IPS-18a (cell line): ENCODE data around the gene SLC5A4.
"Not testable (repeated sequence)": the region's sequence is repeated elsewhere in the genome, so short reads cannot be mapped to it uniquely, and the experiment has no call there.

Experiments used
- H3K27ac ChIP-seq: one replicate; pipeline ENCODE4 v1.5.1; 2013; ENCODE audit warnings: low read length
- H3K27me3 ChIP-seq: one replicate; pipeline ENCODE4 v1.6.1; 2013; ENCODE audit warnings: mild to moderate bottlenecking, low read length; ENCODE audit not compliant: control insufficient read depth, insufficient read depth
- H3K36me3 ChIP-seq: one replicate; pipeline ENCODE4 v1.6.1; 2013; ENCODE audit warnings: low read depth, low read length; ENCODE audit not compliant: control insufficient read depth
- H3K4me1 ChIP-seq: one replicate; pipeline ENCODE4 v1.6.1; 2013; ENCODE audit warnings: low read depth, low read length; ENCODE audit not compliant: control insufficient read depth
- H3K4me3 ChIP-seq: one replicate; pipeline ENCODE4 v1.5.1; 2013; ENCODE audit warnings: low read length
- H3K9ac ChIP-seq: one replicate; pipeline ENCODE4 v1.6.1; 2013; ENCODE audit warnings: mild to moderate bottlenecking, low read length, moderate library complexity
- H3K9me3 ChIP-seq: one replicate; pipeline ENCODE4 v1.6.1; 2013; ENCODE audit warnings: low read depth, low read length; ENCODE audit not compliant: control insufficient read depth

Gene SLC5A4

DNA sequence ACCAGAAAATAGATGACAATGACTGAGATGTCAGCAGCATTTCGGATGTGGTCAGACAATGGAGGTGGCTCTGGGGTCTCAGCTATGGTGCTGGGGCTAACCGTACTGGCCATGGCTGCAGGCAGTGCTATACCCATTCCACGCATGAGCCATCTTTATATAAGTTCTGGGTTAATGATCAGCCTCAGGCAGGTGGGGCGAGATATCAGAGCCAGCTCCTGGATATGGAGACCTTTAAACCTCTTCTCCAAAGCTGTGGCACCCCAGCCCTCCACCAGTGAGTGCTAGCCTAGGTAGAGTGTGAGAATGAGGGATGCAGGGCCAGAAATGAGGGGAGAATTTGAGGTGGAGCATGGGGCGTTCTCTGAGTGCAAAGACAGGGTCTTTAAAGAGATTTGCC is at the start of gene SLC5A4:
TSS of gene SLC5A4 (minus strand) at position 131 of the 400 bp plus-strand sequence. CDS start at position 113, 18 bp downstream.
- no peaks in the 10 kb centered on the region for H3K36me3 ChIP-seq
- no peak within 1 kb of the TSS for H3K9ac ChIP-seq
- H3K27ac ChIP-seq, result no peak within 1 kb of the TSS
- no peak within 1 kb of the TSS for H3K4me3 ChIP-seq
- H3K9me3 ChIP-seq, result no peaks in the 10 kb centered on the region
- H3K4me1 ChIP-seq, result no peaks in the 10 kb centered on the region
- no peaks in the 10 kb centered on the region for H3K27me3 ChIP-seq

DNA sequence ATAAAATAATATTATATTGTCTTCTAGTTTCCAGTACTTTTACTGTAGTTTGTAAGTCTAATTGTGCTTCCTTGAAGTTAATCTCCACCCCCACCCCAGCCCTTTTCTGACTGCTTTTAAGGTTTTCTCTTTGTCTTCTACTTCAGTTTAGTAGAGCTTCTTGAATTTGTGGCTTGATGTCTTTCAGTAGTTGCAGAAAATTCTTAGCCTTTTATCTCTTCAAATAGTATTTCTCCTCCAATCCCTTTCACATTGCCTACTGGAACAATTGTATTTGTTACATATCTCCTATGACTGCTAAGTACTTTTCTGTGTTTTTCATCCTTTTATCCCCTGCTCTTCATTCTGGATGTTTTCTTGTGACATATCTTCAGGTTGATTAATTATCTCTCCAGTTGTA is 38.8 kb upstream of the SLC5A4 start:
- H3K9ac ChIP-seq, H3K9me3 ChIP-seq, H3K27ac ChIP-seq, H3K27me3 ChIP-seq, H3K4me3 ChIP-seq, H3K4me1 ChIP-seq, H3K36me3 ChIP-seq: not testable (repeated sequence)

DNA sequence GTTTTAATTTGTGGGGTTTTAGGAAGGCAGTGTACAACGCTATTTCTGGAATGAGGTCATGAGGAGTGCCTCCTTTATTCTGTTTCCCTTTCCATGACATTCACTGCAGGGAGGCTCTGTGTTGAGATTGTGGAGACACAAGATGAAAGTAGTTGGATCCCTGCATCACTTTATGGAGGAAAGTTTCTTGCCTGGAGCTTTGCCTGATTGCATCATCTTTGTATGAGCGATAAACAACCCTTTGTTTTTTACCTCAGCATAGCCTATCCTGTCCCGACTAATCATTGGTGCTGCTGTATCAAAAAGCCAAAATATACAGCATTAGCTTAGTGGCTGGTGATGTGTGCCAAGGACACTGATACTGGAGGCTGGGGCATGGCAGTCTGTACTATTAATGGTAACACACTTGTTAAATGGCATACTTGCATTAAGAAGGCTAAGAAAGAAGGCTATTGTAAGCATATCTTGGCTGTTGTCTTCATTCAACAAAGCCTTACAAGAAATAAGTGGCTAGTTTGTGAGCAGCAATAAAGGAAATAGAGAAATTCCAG is 31.2 kb upstream of the SLC5A4 start:
- Histone ChIP-seq H3K4me1 (no peaks in the 10 kb centered on the region), H3K27me3 (no peaks in the 10 kb centered on the region), H3K9ac (no peak overlapping the region), H3K27ac (no peak overlapping the region), H3K9me3 (no peaks in the 10 kb centered on the region), H3K4me3 (no peak overlapping the region), H3K36me3 (no peaks in the 10 kb centered on the region)

DNA sequence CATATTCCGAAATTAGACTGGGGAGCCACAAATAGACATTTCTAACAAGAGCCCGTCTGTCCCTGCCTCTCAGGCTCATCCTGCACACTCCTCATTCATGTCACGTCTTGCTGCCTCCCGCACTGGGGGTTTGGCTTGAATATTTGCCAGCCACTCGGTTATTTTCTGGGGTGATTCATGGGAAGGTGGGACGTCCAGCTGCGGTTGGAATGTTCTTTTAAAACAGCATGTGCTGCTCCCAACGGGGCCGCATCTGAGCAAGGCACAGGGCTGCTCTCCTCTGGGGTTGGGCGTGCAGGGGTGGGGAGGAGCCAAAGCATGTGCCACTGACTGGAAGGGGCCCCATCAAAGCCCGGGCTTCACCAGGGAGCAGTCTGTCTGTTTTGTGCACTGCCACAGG is 25.9 kb upstream of the SLC5A4 start:
- Histone ChIP-seq H3K9me3 (no peaks in the 10 kb centered on the region), H3K9ac (no peak overlapping the region), H3K36me3 (no peaks in the 10 kb centered on the region), H3K4me3 (no peak overlapping the region), H3K27ac (no peak overlapping the region), H3K4me1 (no peaks in the 10 kb centered on the region), H3K27me3 (no peaks in the 10 kb centered on the region)

DNA sequence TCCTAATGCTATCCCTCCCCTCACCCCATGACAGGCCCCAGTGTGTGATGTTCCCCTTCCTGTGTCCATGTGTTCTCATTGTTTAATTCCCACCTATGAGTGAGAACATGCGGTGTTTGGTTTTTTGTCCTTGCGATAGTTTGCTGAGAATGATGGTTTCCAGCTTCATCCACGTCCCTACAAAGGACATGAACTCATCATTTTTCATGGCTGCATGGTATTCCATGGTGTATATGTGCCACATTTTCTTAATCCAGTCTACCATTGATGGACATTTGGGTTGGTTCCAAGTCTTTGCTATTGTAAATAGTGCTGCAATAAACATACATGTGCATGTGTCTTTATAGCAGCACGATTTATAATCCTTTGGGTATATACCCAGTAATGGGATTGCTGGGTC is 20.2 kb upstream of the SLC5A4 start:
- not testable (repeated sequence) for H3K9me3 ChIP-seq, H3K36me3 ChIP-seq, H3K27me3 ChIP-seq, H3K9ac ChIP-seq, H3K27ac ChIP-seq, H3K4me3 ChIP-seq, H3K4me1 ChIP-seq

DNA sequence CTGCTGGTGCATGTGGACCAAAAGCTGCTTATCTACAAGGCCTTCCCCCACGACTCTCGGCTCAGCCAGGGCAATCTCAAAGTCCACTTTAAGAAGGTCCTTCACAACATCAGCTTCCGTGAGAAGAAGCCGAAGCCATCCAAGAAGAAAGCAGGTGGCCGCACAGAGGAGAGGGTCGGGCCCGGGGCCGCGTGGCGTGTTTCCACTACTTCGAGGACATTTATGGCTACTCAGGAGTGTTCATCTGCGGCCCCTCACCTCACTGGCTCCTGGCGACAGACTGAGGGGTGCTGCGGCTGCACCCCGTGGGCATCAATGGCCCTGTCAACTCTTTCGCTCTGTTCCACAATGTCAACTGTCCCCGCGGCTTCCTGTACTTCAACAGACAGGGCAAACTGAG is 16.2 kb upstream of the SLC5A4 start:
- Histone ChIP-seq H3K36me3 (no peaks in the 10 kb centered on the region), H3K27me3 (no peaks in the 10 kb centered on the region), H3K4me3 (no peak overlapping the region), H3K27ac (no peak overlapping the region), H3K4me1 (no peaks in the 10 kb centered on the region), H3K9ac (no peak overlapping the region), H3K9me3 (no peaks in the 10 kb centered on the region)

DNA sequence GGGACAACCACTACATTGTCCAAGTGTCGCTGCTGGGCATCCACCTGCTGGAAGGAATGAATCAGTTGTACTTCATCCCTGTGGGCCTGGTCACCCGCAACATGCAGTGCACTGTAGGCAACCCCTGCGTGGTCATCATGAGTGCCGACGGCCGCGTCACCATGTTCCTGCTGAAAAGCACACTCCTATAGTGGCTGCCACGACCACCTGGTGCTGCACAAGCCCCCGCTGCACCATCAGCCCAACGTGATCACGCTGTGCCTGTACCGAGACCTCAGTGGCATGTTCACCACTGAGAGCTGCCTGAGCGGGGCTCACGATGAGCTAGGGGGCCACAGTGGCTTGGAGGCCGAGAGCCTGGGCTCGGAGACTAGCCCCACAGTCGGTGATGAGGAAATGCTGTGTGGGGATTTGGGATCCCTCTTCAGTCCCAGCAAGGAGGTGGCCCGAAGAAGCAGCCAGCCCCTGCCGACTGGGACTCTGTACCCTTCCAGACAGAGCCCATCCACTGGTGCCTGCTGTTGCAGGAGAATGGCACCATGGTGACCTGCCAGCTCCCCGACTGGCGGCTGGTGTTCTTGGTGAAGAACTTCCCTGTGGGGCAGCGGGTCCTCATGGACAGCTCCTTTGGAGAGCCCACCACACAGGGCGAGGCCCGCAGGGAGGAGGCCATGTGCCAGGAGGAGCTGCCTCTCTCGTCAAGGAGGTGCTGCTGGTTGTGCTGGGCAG is 15.7 kb upstream of the SLC5A4 start:
- Histone ChIP-seq H3K27me3 (no peaks in the 10 kb centered on the region), H3K36me3 (no peaks in the 10 kb centered on the region), H3K9me3 (no peaks in the 10 kb centered on the region)

DNA sequence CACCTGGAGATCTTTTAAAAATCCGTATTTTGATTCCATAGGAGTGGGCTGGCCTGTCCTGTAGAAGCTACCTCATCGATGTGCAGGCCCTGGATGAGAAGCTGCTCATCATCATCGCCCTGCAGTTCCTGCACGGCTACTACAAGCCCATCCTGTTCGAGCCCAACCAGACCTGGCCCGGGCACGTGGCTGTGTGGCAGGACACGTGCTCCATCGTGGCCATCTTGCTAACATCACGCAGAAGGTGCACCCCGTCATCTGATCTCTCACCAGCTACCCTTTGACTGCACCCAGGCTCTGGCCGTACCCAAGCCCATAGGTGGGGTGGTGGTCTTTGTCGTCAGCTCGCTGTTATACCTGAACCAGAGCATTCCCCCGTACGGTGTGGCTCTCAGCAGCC is 14.2 kb upstream of the SLC5A4 start:
- H3K9me3 ChIP-seq, result no peaks in the 10 kb centered on the region
- no peaks in the 10 kb centered on the region for H3K4me1 ChIP-seq
- no peaks in the 10 kb centered on the region for H3K27me3 ChIP-seq
- no peaks in the 10 kb centered on the region for H3K36me3 ChIP-seq
- no peak overlapping the region for H3K4me3 ChIP-seq
- H3K9ac ChIP-seq, result no peak overlapping the region
- H3K27ac ChIP-seq, result no peak overlapping the region

More for the DNA sequence above, 15.7 kb upstream of the SLC5A4 start:
- Histone ChIP-seq H3K4me3 (no peak overlapping the region), H3K4me1 (no peaks in the 10 kb centered on the region), H3K9ac (no peak overlapping the region), H3K27ac (no peak overlapping the region)

DNA sequence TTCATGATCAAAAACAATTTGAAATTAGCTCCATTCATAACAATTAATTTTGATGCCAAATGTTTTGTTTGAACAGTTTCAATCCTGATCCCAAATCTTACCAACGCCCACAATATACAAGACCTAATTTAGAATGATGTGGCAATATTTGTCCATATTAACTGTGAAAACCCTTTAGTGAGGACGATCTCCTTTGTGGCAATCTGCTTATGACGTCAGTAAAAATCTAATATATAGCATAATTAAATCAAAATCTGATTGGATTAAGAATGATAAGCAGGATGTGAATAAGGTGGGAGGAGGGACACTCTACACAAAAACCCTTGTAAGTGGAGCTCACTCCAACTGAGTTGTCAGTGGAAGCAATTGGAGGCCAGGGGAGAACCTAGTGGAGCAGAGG is 11.9 kb upstream of the SLC5A4 start:
- no peak overlapping the region for H3K9ac ChIP-seq
- H3K4me1 ChIP-seq, result no peaks in the 10 kb centered on the region

DNA sequence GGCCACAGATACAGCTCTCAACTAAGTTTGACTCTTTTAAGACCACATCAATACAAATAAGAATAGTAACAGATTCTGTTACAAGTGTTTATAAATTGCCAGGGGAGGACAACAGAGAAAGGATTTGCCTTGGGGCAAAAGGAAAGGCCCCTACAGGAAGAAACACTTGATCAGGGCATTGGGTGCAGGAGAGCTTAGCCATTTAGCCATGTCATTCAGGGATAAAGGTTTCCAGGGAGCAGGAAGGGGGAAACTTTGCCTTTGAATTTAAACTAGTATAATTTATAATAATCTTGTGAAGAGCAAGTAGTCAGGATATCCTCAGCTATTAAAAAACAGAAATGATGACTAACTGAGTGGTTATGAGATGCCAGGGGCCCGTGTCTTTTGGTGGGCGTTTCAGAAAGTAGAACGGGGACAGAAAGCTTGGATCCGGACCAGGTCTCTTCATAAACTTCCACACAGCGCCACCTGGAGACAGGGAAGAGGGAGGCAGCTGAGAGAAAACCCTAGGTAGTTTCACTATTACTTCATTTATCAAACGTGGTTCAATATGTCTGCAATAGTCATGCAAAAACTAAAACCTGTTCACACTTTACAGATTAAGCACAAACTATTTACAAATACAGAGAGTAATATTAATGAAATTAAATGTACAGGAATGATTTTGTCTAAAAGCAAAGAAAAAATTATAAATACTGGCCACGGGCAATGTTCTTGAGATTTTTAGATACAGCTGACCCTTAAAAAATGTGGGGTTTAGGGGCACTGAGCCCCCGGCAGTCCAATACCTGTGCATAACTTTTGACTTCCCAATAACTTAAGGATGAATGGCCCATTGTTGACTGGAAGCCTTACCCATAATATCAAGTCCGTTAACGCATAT is 11.0 kb upstream of the SLC5A4 start:
- H3K36me3 ChIP-seq, result no peaks in the 10 kb centered on the region
- H3K9ac ChIP-seq, result no peak overlapping the region
- no peak overlapping the region for H3K27ac ChIP-seq
- H3K27me3 ChIP-seq, result no peaks in the 10 kb centered on the region
- no peaks in the 10 kb centered on the region for H3K9me3 ChIP-seq
- no peaks in the 10 kb centered on the region for H3K4me1 ChIP-seq
- H3K4me3 ChIP-seq, result no peak overlapping the region

More for the DNA sequence above, 11.9 kb upstream of the SLC5A4 start:
- Histone ChIP-seq H3K27me3 (no peaks in the 10 kb centered on the region), H3K27ac (no peak overlapping the region), H3K4me3 (no peak overlapping the region), H3K36me3 (no peaks in the 10 kb centered on the region), H3K9me3 (no peaks in the 10 kb centered on the region)

DNA sequence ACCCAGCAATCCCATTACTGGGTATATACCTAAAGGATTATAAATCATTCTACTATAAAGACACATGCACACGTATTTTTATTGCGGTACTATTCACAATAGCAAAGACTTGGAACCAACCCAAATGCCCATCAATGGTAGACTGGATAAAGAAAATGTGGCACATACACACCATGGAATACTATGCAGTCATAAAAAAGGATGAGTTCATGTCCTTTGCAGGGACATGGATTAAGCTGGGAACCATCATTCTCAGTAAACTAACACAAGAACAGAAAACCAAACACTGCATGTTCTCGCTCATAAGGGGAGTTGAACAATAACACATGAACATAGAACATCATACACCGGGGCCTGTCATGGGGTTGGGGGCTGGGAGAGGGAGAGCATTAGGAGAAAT is 8.5 kb upstream of the SLC5A4 start:
- H3K9ac ChIP-seq, H3K27me3 ChIP-seq, H3K36me3 ChIP-seq, H3K4me1 ChIP-seq, H3K27ac ChIP-seq, H3K9me3 ChIP-seq, H3K4me3 ChIP-seq: not testable (repeated sequence)
